ENCODE data around the gene LRRC72.
"Not testable (repeated sequence)": the region's sequence is repeated elsewhere in the genome, so short reads cannot be mapped to it uniquely, and the experiment has no call there.

LRRC72 gene

GRCh38 chr7:16529697-16530096 lies 3.1 kb downstream of the LRRC72 start:
- no peak for DNase-seq (ENCODE audit: low spot score)

- no peak for DNase-seq (ENCODE audit: low spot score)
These were observed 5.1 kb downstream of the LRRC72 start for GRCh38 chr7:16531707-16532106.

GRCh38 chr7:16532272-16532671 lies 5.6 kb downstream of the LRRC72 start:
- no peak for DNase-seq (ENCODE audit: low spot score)

DNA sequence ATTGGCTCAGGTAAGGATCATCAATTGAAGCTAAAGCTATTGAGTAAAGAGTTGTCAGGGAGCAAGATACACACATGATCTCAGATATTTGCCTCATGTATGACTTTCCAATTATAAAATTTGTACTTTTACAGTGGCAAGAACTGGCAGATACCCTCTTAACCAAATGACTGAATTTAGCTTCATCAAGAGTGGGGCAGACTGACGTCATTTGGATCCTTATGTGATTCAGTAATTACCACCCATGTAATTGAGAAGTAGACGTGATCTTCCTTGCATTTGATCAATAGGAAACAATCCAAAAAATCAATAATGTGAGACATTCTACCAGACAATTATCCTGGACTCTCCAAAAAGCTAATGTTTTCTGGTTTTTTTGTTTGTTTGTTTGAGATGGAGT lies 8.9 kb downstream of the LRRC72 start:
- no peak for DNase-seq (ENCODE audit: low spot score)

GRCh38 chr7:16540559-16540958 lies 13.9 kb downstream of the LRRC72 start:
- DNase-seq (ENCODE audit: low spot score): not testable (repeated sequence)

- no peak for DNase-seq (ENCODE audit: low spot score)
These were observed 15.8 kb downstream of the LRRC72 start for GRCh38 chr7:16542401-16542800.

DNA sequence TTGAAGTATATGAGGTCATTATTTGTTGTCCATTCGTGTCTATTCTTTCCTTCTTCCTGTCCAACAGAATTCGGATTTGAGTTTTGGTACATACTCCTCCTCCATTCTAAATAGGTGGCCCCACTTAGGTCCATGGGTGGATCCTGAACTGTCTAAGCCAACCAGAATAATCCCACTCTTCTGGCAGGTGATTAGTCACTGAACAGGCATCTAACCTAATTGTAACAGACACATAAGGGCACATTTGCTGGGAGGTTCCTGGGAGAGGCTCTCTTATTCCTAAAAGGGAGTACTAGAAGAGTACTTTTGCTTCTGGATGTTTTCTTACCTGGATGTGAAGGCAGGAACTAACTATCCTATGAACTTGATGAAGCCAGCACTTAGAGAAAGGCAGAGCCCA lies 16.8 kb downstream of the LRRC72 start:
- DNase-seq (ENCODE audit: low spot score): no peak

DNA sequence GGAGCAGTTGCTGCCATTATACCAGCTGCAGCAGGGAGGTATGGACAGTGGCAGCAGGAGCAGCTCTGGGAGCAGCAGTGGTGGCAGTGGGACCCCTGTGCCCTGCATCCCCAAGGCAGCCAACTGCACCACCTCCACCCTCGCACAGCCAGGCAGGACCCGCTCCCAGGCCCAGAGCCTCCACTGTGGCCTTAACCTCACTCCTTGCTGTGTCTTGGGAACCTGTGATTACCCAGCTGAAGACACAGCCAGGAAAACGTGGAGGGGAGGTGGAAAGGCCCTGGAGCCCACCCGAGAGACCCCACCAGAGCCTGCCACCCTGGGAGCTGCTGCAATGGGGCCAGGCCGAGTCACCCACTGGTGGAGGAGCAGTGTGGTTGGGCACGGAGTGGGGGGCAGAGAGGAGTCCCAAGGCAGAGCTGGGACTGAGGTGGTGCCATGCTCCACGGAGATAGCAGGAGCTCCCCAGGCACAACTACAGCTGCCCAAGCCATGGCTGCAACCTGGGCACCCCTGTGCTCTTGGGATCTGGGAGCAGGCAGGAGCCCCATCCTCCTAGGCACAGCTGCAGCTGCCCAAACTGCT lies 20.4 kb downstream of the LRRC72 start:
- no peak for DNase-seq (ENCODE audit: low spot score)

- no peak for DNase-seq (ENCODE audit: low spot score)
These were observed 21.8 kb downstream of the LRRC72 start for GRCh38 chr7:16548428-16548827.

GRCh38 chr7:16550671-16551070 lies 24.0 kb downstream of the LRRC72 start:
- no peak for DNase-seq (ENCODE audit: low spot score)

DNA sequence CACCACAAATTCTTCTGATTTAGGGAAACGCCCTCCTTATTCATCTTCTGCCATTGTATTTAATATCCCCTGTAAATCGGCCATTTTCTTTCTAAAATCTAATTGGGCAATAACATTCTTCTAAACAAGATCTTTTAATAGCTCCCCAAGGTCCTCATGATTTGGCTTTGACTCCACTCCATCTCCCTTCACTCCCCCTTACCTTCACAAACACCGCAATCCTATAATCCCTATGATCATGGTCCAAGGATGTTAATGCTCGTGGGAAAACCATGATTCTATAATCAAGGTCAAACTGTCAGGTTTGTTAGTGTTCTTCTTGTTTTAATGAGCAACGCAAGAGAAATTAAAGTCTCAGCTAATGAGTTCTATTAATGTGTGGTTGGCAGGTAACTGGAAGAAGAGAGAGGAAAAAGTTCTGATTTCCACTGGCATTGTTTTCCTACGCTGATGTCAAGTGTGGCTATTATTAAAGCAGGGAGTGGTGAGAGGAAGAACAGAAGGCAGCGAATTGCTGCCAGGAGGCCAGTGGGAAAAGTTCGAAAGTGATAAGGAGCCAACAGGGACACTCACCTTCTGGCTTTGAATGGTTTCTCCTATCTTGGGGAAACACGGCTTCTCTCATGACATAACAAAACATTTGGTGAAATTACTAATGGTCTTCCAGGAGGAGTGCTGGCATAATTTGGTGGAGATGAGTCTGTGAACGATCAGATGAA lies 28.1 kb downstream of the LRRC72 start:
- no peak for DNase-seq (ENCODE audit: low spot score)

GRCh38 chr7:16556359-16556758 lies 29.7 kb downstream of the LRRC72 start:
- no peak for DNase-seq (ENCODE audit: low spot score)

- no peak for DNase-seq (ENCODE audit: low spot score)
These were observed 32.2 kb downstream of the LRRC72 start for GRCh38 chr7:16558761-16559302.

- DNase-seq (ENCODE audit: low spot score): no peak
These were observed 33.0 kb downstream of the LRRC72 start for GRCh38 chr7:16559497-16560179.

- no peak for DNase-seq (ENCODE audit: low spot score)
These were observed 35.3 kb downstream of the LRRC72 start for GRCh38 chr7:16561943-16562342.

- DNase-seq (ENCODE audit: low spot score): no peak
These were observed 36.0 kb downstream of the LRRC72 start for GRCh38 chr7:16562456-16563220.

DNA sequence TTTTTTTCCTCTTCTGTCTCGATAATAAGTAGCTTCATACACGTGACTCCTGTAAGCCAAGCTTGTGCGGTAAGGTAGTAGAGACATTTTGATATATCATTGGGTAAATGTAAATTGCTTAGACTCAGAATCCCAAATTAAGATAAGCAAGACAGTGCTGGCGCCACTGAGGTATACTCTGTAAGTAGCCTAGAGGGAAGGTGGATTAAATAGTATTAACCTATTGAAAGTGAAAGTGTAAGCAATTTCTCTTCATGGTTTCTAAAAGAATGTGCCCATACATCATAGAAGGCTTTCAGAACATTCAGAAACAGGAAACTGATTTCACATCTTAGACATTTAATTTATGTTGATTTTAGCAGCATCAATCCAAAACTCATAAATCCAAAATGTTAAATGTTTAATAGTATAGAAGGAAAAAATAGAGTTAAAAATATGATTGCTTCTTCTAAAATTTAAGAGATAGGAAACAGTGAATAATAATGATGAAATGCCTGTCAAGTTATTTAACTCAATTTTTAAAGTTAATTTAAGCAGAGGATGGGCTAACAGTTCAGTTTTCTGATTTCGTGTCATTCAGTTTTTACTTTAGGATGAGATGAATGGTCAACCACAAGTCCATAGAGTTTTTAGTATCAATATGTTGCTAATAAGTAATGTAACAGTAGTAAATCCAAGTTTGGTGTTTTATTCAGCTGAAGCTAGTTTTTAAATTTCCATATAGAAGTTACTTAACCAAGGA lies 36.8 kb downstream of the LRRC72 start:
- peak; percentile 9 for DNase-seq (ENCODE audit: low spot score)

DNA sequence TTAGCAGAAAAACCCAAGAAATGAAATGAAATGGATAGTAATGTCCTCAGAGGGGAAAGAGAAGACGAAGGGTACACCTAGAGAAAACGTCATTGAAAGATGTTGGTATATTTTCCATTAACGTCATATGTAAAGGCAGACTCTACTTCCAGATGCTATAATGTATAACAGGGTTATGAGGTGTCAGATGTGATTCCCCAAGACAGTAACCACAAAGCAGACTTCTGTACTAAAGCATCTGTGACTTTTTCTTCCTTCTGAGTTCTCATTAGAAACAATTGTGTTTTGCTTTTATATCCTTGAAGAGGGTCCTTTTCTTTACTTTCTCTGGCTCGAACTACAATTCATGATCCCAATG lies 37.4 kb downstream of the LRRC72 start:
- no peak for DNase-seq (ENCODE audit: low spot score)

DNA sequence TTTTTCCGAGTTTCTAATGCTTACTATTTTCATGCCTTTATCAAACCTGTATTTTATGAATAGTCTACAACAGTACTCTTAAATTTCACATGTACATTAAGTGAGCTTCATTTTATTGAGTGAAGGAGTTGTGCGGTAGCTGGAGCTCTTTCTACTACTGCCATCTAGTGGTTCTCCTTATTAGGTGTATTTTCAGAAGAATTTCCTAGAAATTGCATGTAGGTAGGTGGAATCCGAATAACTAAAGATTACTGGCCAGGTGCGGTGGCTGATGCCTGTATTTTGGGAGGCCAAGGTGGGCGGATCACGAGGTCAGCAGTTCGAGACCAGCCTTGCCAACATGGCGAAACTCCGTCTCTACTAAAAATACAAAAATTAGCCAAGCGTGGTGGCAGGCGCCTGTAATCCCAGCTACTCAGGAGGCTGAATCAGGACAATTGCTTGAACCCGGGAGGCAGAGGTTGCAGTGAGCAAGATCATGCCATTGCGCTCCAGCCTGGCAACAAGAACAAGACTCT lies 38.3 kb downstream of the LRRC72 start:
- peak; percentile 62 for DNase-seq (ENCODE audit: low spot score)

GRCh38 chr7:16571941-16572340 lies 45.3 kb downstream of the LRRC72 start:
- no peak for DNase-seq (ENCODE audit: low spot score)

DNA sequence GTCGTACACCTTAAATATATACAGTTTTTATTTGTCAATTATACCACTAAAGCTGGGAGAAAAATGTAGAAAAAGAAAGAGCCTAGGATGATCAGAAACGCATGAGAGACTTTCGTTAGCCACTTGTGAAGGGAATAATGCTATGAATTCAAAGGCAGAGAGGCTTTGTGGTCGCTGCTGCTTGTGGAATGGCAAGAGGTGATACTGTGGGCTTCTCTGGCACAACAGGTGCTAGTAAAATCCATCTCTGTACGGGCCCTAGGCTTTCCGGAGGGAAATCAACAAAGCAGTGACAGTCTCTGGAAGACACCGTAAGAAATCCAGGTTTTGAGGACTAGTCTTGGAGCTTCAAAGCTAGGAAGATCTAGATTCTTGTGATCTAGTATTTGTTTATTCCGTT lies 52.6 kb downstream of the LRRC72 start:
- no peak for DNase-seq (ENCODE audit: low spot score)

- DNase-seq (ENCODE audit: low spot score): no peak
These were observed 54.7 kb downstream of the LRRC72 start for GRCh38 chr7:16581286-16581685.
